B cell (primary cell): ENCODE results near the gene FBXO11.

Source experiments
- CTCF ChIP-seq: fragments of 200-600 bp; IDR thresholded peaks from one replicate; pipeline ENCODE4 v1.8.0; 2022; ENCODE audit warnings: antibody characterized with exemption, mild to moderate bottlenecking
- EZH2 ChIP-seq: IDR thresholded peaks from 2 replicates; pipeline ENCODE4 v1.6.1; 2012; ENCODE audit warnings: borderline replicate concordance, low read depth, mild to moderate bottlenecking, moderate library complexity, low read length; ENCODE audit not compliant: insufficient read depth, poor library complexity, severe bottlenecking

- TF ChIP-seq EZH2 (no peak), CTCF (no peak)
These were observed 11.7 kb upstream of the FBXO11 start for GRCh38 chr2:47918043-47918442.
